OCI-M2 (cell line): Measurements from ENCODE around the gene CTAGE4.
"Not testable (repeated sequence)": the region's sequence is repeated elsewhere in the genome, so short reads cannot be mapped to it uniquely, and the experiment has no call there.

Experiments used
- DNase-seq: peaks from one replicate; lab custom pipeline; 2025; ENCODE audit not compliant: unreplicated experiment; lab: John Stamatoyannopoulos, UW

CTAGE4 gene

DNA sequence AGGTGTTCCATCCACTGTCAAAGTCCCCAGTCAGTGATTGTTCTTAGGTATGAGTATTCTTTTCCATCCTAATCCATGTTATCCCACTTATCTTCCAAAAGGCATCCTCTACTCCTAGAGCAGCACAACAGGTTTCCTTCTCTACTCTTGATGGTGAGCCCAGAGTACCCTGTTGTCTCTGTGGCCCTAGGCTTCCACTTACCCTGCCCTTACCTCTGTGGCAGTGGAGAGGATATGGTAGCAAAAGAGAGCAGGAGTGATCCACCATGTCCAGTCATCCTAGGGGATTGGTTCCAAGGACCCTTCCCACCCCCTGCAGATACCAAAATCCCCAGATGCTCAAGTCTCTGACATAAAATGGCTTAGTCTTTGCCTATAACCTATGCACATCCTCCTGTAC lies 33.9 kb downstream of the CTAGE4 start:
- DNase-seq: not testable (repeated sequence)

DNA sequence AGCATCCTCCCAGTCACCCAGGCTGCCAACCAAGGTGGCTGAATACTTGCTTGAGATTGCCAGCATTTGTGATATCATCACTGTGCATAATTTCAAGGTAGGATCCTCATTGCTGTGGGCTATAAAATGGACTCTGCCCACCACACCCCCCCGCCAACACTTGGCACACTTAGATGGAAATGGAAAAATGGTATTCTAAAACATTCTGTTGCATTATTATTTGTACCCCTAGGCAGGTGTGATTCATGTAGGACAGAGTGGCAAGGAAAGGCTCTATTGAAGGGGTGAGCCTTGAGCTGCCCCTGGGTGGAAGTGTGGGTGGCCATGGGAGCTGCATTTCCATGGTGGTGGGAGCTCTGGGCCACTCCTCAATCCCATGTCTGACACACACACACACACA lies 35.3 kb downstream of the CTAGE4 start:
- not testable (repeated sequence) for DNase-seq

DNA sequence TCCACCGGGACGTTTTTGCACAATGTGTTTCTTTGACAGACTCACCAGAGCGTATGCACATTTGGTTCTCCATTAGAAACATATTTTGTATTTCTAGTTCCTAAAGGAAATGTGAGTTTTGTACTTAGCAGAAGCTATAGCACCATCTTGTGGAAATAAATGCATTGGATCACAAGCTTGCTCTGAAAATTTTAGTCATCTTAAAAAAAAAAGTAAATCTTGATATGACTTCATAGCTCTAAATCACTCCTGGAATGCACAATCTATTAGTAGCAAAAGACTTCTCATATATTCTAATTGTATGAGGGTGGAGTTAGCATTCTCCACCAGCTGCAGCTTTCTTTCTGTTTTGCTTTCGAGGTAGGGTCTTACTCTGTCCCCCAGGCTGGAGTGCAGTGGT lies 35.9 kb downstream of the CTAGE4 start:
- not testable (repeated sequence) for DNase-seq

DNA sequence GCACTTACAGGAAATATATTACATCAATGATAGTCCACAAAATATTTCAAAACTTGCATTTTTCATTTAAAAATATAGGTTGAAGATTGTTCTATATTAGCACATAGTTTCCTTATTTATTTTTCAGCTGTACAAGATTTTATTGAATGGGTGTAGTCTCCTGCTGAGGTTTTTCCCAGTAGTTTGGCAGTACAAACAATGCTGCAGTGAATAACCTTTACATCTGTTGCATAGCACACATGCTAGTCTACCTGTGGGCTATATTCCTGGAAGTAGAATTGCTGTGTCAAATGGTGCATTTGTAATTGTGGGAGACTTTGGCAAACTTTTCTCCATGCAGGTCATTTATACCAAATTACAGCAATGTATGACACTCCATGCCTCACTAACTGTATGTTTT lies 37.3 kb downstream of the CTAGE4 start:
- not testable (repeated sequence) for DNase-seq

- not testable (repeated sequence) for DNase-seq
Observed at GRCh38 chr7:144223675-144224074, 40.4 kb downstream of the CTAGE4 start.

GRCh38 chr7:144226866-144227265 lies 43.6 kb downstream of the CTAGE4 start:
- DNase-seq: not testable (repeated sequence)

DNA sequence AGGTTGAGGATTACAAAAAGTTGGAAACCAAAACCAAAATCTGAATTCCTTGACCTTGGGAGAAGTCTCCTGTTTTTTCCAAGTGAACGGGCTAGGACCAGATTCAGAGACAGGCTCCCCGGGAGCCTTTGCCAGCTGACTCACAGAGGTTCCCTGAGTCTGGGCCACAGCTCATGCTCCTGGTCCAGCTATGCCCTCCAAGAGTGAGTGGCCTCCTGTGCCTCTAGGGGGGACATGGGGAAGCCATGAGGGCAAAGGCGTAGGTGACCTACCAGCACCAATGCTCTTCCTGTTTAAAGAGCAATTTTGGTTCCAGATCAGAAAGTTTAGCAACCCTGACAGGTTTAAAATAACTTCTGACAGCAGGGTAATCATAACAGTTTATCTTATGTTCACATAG lies 45.5 kb downstream of the CTAGE4 start:
- DNase-seq: not testable (repeated sequence)

DNA sequence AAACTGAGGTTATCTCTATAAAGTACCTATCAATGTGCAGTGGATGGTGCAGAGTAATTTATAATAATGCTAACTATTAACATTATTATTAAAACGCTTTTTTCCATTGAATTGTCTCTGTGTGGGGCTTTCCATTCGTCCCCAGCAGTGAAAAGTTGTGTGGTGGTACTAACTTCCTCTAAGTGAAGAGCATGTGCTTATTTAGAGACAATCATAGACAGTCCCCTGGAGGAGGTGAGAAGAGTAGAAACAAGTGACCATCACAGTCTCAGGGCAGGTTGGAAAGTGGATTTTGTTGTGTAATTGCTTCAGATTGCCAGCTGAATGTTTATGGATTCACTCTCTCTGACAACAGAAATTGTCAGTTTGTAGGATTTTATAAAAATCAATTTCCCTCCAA lies 47.8 kb downstream of the CTAGE4 start:
- not testable (repeated sequence) for DNase-seq

DNA sequence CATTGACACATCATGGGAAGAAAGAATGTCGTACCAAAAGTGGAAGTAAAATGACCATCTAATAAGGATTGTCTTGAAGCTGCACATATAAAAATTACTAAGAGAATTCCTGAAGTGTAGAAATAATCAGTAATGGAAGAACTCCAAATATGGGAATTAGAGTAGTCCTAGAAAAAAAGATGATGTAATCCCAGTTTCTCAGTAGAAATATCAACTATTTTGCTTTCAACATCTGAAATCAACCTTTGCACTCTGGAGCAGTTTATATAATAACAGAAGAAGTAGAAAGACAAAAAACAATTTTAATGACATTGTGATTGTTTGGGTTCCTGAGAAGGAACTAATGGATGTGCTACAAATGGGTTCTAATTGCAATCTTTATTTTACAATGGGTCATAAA lies 49.8 kb downstream of the CTAGE4 start:
- not testable (repeated sequence) for DNase-seq
